HEK293 (cell line): ENCODE measurements around the gene RGS6.
"Not testable (repeated sequence)": the region's sequence is repeated elsewhere in the genome, so short reads cannot be mapped to it uniquely, and the experiment has no call there.

ENCODE experiments used
- CTCF ChIA-PET: fragments of 350-600 bp; formaldehyde crosslinking; extraction: SDS; loops from one replicate; lab custom pipeline; 2021; ENCODE audit warnings: antibody characterized with exemption; lab: Yijun Ruan, JAX
- POLR2A ChIA-PET: fragments of 300-600 bp; formaldehyde crosslinking; extraction: SDS; loops from one replicate; lab custom pipeline; 2020; ENCODE audit warnings: antibody characterized with exemption, inconsistent platforms; lab: Yijun Ruan, JAX
- H3K27ac ChIP-seq: fragments of 200-500 bp; sonication (Bioruptor generic); 2 replicates; pipeline ENCODE4 v1.5.1; 2014; ENCODE audit warnings: low read depth, low read length, control low read depth, inconsistent platforms; ENCODE audit errors: extremely low read depth
- H3K36me3 ChIP-seq, 2 experiments: fragments of 200-500 bp in 1 of 2; sonication (Bioruptor generic) in 1 of 2; 1 replicate in 1 of 2; 2 replicates in 1 of 2; pipeline ENCODE4 v1.5.1; 2014 to 2017; ENCODE audit warnings: inconsistent platforms in 2 of 2, low read length in 2 of 2; ENCODE audit not compliant: control insufficient read depth in 2 of 2, insufficient read depth in 1 of 2
- H3K4me1 ChIP-seq: fragments of 200-500 bp; sonication (Bioruptor generic); 2 replicates; pipeline ENCODE4 v1.5.1; 2014; ENCODE audit warnings: mild to moderate bottlenecking, low read length, inconsistent platforms; ENCODE audit not compliant: control insufficient read depth, insufficient read depth
- H3K4me3 ChIP-seq: 2 replicates; pipeline ENCODE4 v1.5.1; 2011; ENCODE audit warnings: low read depth, mild to moderate bottlenecking, control low read depth, low read length, moderate library complexity
- H3K9me3 ChIP-seq: fragments of 200-500 bp; sonication (Bioruptor generic); 2 replicates; pipeline ENCODE4 v1.5.1; 2014; ENCODE audit warnings: low read depth, low read length, inconsistent platforms; ENCODE audit not compliant: control insufficient read depth, insufficient read depth
- BCL11B ChIP-seq: fragments of 450-650 bp; formaldehyde crosslinking; IDR thresholded peaks from 2 replicates; pipeline ENCODE4 v1.5.1; 2016; ENCODE audit warnings: low read depth, missing biosample characterization, missing genetic modification characterization
- HOXD13 ChIP-seq: sonication (generic); formaldehyde crosslinking; IDR thresholded peaks from 2 replicates; pipeline ENCODE4 v1.8.0; 2022; ENCODE audit warnings: missing genetic modification reagents, borderline replicate concordance
- KLF16 ChIP-seq: fragments of 450-650 bp; formaldehyde crosslinking; IDR thresholded peaks from 2 replicates; pipeline ENCODE4 v1.5.1; 2017; ENCODE audit warnings: missing biosample characterization, missing genetic modification characterization
- SALL2 ChIP-seq: fragments of 450-650 bp; formaldehyde crosslinking; IDR thresholded peaks from 2 replicates; pipeline ENCODE4 v1.5.0; 2017; ENCODE audit warnings: missing biosample characterization, mild to moderate bottlenecking, missing genetic modification characterization, borderline replicate concordance
- SCRT1 ChIP-seq: fragments of 450-650 bp; formaldehyde crosslinking; IDR thresholded peaks from 2 replicates; pipeline ENCODE4 v1.5.1; 2016; ENCODE audit warnings: missing biosample characterization, missing genetic modification characterization, borderline replicate concordance
- ZBTB17 ChIP-seq: fragments of 450-650 bp; formaldehyde crosslinking; IDR thresholded peaks from 2 replicates; pipeline ENCODE4 v1.5.1; 2016; ENCODE audit warnings: missing biosample characterization, missing genetic modification characterization
- ZBTB20 ChIP-seq: fragments of 450-650 bp; formaldehyde crosslinking; IDR thresholded peaks from 2 replicates; pipeline ENCODE4 v1.5.1; 2016; ENCODE audit warnings: missing biosample characterization, missing genetic modification characterization
- ZNF16 ChIP-seq: fragments of 450-650 bp; formaldehyde crosslinking; IDR thresholded peaks from 2 replicates; pipeline ENCODE4 v1.5.1; 2016; ENCODE audit warnings: low read depth, missing biosample characterization, missing genetic modification characterization
- ZNF174 ChIP-seq: fragments of 450-650 bp; formaldehyde crosslinking; IDR thresholded peaks from 2 replicates; pipeline ENCODE4 v1.5.0; 2017; ENCODE audit warnings: missing biosample characterization, mild to moderate bottlenecking, missing genetic modification characterization
- ZNF175 ChIP-seq: fragments of 450-650 bp; formaldehyde crosslinking; IDR thresholded peaks from 2 replicates; pipeline ENCODE4 v1.5.1; 2016; ENCODE audit warnings: missing biosample characterization, missing genetic modification characterization
- ZNF2 ChIP-seq: fragments of 450-650 bp; formaldehyde crosslinking; IDR thresholded peaks from 2 replicates; pipeline ENCODE4 v1.5.1; 2016; ENCODE audit warnings: missing biosample characterization, missing genetic modification characterization
- ZNF214 ChIP-seq: fragments of 450-650 bp; formaldehyde crosslinking; IDR thresholded peaks from 2 replicates; pipeline ENCODE4 v1.5.1; 2017; ENCODE audit warnings: missing biosample characterization, mild to moderate bottlenecking, missing genetic modification characterization, borderline replicate concordance
- ZNF280D ChIP-seq: fragments of 450-650 bp; formaldehyde crosslinking; IDR thresholded peaks from 2 replicates; pipeline ENCODE4 v1.5.1; 2016; ENCODE audit warnings: missing biosample characterization, missing genetic modification characterization
- ZNF366 ChIP-seq: fragments of 450-650 bp; formaldehyde crosslinking; conservative IDR thresholded peaks from 2 replicates; pipeline ENCODE4 v1.5.1; 2016; ENCODE audit warnings: missing biosample characterization, missing genetic modification characterization
- ZNF394 ChIP-seq: fragments of 450-650 bp; formaldehyde crosslinking; IDR thresholded peaks from 2 replicates; pipeline ENCODE4 v1.5.1; 2016; ENCODE audit warnings: missing biosample characterization, missing genetic modification characterization, mild to moderate bottlenecking, moderate library complexity, borderline replicate concordance
- ZNF423 ChIP-seq: fragments of 450-650 bp; formaldehyde crosslinking; IDR thresholded peaks from 2 replicates; pipeline ENCODE4 v1.5.1; 2016; ENCODE audit warnings: missing biosample characterization, missing genetic modification characterization
- ZNF518A ChIP-seq: fragments of 450-650 bp; formaldehyde crosslinking; conservative IDR thresholded peaks from 2 replicates; pipeline ENCODE4 v1.5.1; 2016; ENCODE audit warnings: low read depth, missing biosample characterization, missing genetic modification characterization
- ZNF521 ChIP-seq: fragments of 450-650 bp; formaldehyde crosslinking; IDR thresholded peaks from 2 replicates; pipeline ENCODE4 v1.5.1; 2017; ENCODE audit warnings: missing biosample characterization, mild to moderate bottlenecking, missing genetic modification characterization
- ZNF560 ChIP-seq: fragments of 450-650 bp; formaldehyde crosslinking; IDR thresholded peaks from 2 replicates; pipeline ENCODE4 v1.5.1; 2017; ENCODE audit warnings: missing biosample characterization, missing genetic modification characterization, borderline replicate concordance
- ZNF580 ChIP-seq: fragments of 450-650 bp; formaldehyde crosslinking; IDR thresholded peaks from 2 replicates; pipeline ENCODE4 v1.5.1; 2016; ENCODE audit warnings: missing biosample characterization, missing genetic modification characterization
- ZNF654 ChIP-seq: fragments of 450-650 bp; formaldehyde crosslinking; IDR thresholded peaks from 2 replicates; pipeline ENCODE4 v1.5.1; 2016; ENCODE audit warnings: low read depth, missing biosample characterization, missing genetic modification characterization
- ZNF664 ChIP-seq: fragments of 450-650 bp; formaldehyde crosslinking; IDR thresholded peaks from 2 replicates; pipeline ENCODE4 v1.5.1; 2016; ENCODE audit warnings: missing biosample characterization, missing genetic modification characterization
- ZNF692 ChIP-seq: fragments of 450-650 bp; formaldehyde crosslinking; IDR thresholded peaks from 2 replicates; pipeline ENCODE4 v1.5.1; 2016; ENCODE audit warnings: missing biosample characterization, missing genetic modification characterization
- ZNF792 ChIP-seq: fragments of 450-650 bp; formaldehyde crosslinking; IDR thresholded peaks from 2 replicates; pipeline ENCODE4 v1.5.1; 2016; ENCODE audit warnings: missing biosample characterization, missing genetic modification characterization

The RGS6 gene

GRCh38 chr14:71885301-71885700, 46.9 kb upstream of the RGS6 start:
- Histone ChIP-seq H3K27ac (no peak overlapping the region), H3K9me3 (no peaks in the 10 kb centered on the region), H3K4me1 (no peaks in the 10 kb centered on the region), H3K36me3 (no peaks in the 10 kb centered on the region), H3K4me3 (no peak overlapping the region)
- CTCF ChIA-PET: no interaction called here
- POLR2A ChIA-PET: no interaction called here
- TF ChIP-seq ZNF792 (tag by site-specific recombination) (no peak), ZNF580 (tag by site-specific recombination) (no peak), KLF16 (tag by site-specific recombination) (no peak), SALL2 (no peak), BCL11B (no peak), ZNF560 (tag by site-specific recombination) (no peak), HOXD13 (CRISPR knock-in tag) (no peak), ZNF214 (tag by site-specific recombination) (no peak), ZNF280D (tag by site-specific recombination) (no peak), ZBTB17 (tag by site-specific recombination) (no peak), ZNF16 (tag by site-specific recombination) (no peak)

GRCh38 chr14:71887802-71888201, 44.4 kb upstream of the RGS6 start:
- POLR2A ChIA-PET, CTCF ChIA-PET: not testable (repeated sequence)

GRCh38 chr14:71890541-71890940, 41.7 kb upstream of the RGS6 start:
- Histone ChIP-seq H3K36me3 (no peaks in the 10 kb centered on the region), H3K4me3 (no peak overlapping the region), H3K4me1 (no peaks in the 10 kb centered on the region), H3K9me3 (no peaks in the 10 kb centered on the region), H3K27ac (no peak overlapping the region)
- ChIA-PET CTCF (no interaction called here), POLR2A (no interaction called here)
- TF ChIP-seq ZBTB20 (tag by site-specific recombination) (no peak), ZNF394 (tag by site-specific recombination) (no peak), ZNF366 (no peak), SCRT1 (tag by site-specific recombination) (no peak), ZNF2 (tag by site-specific recombination) (no peak), ZNF174 (no peak), ZNF423 (no peak), ZNF692 (tag by site-specific recombination) (no peak), ZNF654 (tag by site-specific recombination) (no peak), ZNF521 (tag by site-specific recombination) (no peak), ZNF518A (tag by site-specific recombination) (no peak), ZNF664 (tag by site-specific recombination) (no peak), ZNF175 (tag by site-specific recombination) (no peak)

More at GRCh38 chr14:71887802-71888201, 44.4 kb upstream of the RGS6 start:
- not testable (repeated sequence) for H3K36me3 ChIP-seq, H3K4me1 ChIP-seq, H3K27ac ChIP-seq, H3K9me3 ChIP-seq, H3K4me3 ChIP-seq
